Hepatic stellate cell (primary cell): Measurements from ENCODE around the gene KIN.
A peak's percentile ranks its signal among the peaks of the same experiment; 100 is the strongest.
"Not testable (repeated sequence)": the region's sequence is repeated elsewhere in the genome, so short reads cannot be mapped to it uniquely, and the experiment has no call there.

Experiments
- DNase-seq: peaks from one replicate; pipeline ENCODE4 v3.0.0; 2011; ENCODE audit warnings: low spot score

Gene KIN

DNA sequence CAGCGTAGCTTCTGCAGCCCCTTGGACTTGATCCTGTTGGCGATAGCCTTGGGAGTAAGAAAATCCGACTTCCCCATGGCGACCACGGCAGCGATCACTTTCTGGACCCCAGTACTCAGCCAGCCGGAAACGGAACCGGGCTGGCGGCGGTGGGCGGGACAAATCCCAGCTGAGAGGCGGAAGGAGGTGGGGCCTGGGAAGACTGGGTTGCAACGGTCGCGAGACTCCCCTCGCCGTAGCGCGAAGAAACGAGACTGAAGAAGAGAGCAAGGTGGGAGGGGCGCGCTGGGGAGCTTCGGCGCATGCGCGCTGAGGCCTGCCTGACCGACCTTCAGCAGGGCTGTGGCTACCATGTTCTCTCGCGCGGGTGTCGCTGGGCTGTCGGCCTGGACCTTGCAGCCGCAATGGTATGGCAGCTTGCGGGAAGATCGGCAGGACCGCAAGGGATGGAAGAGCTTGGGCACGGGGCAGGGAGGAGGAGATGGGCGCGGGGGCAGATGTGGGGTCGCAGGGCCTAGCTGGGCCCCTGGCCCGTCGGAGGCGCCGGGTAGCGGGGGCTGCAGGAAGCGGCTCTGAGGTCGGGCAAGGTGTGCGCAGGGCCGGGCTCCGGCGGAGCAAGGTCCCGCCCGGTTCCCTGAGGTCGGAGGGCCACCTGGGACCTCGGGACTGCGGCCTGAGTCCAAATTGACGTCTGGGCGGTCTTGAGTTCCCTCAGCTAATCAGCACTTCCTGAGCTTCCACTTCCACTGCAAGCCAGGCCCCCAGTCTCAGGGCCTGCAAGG is at the start of gene KIN, which contains the start of gene ATP5F1C:
Gene KIN, minus strand, starts transcription at position 137 of the 782 bp plus-strand sequence. Its CDS starts 60 bp downstream, at position 77.
Gene ATP5F1C, plus strand, starts transcription at position 321 of the 782 bp plus-strand sequence. Its CDS starts 31 bp downstream, at position 352.
- DNase-seq = peak; percentile 98

DNA sequence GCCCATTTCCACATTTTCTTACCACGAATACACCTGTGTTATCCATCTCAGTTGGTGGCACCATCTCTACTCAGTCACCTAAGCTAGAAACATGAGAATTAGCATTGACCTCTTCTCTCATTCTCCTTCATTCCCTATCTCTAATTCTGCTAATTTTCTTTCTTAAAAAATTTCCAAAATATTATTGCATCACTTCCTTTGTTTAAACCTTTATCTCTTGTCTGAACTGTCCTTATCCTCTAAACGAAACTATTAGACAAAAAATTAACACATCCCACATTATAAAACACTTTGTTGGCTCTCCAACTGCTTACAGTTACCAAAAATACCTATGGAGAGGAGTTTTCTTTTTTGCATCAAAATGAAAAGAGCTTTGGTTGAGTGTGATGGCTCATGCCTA is 48.8 kb upstream of the KIN start:
- DNase-seq = no peak

DNA sequence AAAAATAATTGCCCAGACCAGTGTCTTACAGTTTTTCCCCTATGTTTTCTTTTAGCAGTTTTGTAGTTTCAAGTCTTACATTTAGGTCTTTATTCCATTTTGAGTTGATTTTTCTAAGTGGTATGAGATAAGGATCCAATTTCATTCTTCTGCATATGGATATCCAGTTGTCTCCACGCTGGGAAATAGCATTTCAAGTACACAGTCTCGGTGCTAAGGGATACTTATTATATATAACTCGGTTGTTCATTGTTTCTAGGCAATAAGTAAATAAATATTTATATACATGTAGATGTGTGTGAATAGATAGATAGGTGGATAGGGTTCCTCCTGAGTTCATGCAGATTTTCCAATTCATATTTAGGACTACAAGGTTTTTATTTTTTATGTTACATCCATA is 46.5 kb upstream of the KIN start:
- DNase-seq = no peak

DNA sequence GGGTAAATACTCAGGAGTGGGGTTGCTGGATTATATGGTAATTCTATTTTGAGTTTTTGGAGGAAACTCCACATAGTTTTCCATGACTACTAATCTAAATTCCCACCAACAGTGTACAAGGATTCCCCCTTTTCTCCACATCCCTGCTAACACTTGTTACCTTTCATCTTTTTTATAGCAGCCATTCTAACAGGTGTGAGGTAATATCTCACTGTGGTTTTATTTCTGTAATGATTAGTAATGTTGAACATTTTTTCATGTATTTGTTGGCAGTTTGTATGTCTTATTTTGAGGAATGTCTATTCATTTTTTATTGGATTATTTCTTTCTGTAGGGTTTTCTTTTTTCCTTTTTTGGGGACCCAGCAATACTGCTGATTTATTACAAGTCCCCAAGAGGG is 45.4 kb upstream of the KIN start:
- no peak for DNase-seq

GRCh38 chr10:7832060-7832459 is 44.3 kb upstream of the KIN start:
- no peak for DNase-seq

- DNase-seq = no peak
Observed at GRCh38 chr10:7829289-7829834, 41.6 kb upstream of the KIN start.

GRCh38 chr10:7826971-7827370 is 39.2 kb upstream of the KIN start:
- DNase-seq = peak; percentile 13

DNA sequence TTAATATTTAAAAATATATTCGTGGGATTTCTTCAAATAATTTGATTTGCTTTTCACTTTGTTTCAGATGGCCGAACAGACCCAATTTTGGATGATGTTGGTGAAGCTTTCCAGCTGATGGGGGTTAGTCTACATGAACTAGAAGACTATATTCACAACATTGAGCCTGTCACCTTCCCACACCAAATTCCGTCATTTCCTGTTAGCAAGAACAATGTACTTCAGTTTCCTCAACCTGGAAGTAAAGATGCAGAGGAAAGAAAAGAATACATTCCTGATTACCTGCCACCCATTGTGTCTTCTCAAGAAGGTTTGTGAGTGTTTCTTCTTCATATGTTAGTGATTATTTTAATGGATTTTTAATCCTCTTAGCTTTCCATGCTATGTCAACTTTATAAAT is 36.5 kb upstream of the KIN start:
- no peak for DNase-seq

GRCh38 chr10:7819121-7819460 is 31.3 kb upstream of the KIN start:
- DNase-seq = peak; percentile 49

- peak; percentile 79 for DNase-seq
Observed at GRCh38 chr10:7818295-7819120, 30.7 kb upstream of the KIN start, which contains the start of gene TAF3. TSS of gene TAF3 (plus strand) at chr10:7818505. CDS start at chr10:7818710, 205 bp downstream.

DNA sequence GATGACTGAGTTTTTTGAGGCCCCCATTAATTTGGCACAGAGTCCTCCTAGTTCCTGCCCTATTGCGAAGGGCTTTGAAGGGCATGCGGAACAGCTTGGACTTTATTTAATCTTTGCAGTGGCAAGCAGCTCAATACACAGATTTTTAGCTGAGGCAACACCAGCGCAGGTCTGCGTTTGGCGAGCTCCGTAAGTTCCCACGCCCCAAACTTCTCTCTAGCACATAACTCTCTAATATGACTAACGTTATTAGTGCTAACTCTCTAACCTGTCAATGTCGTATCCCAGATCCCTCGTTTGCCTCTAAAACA is 30.1 kb upstream of the KIN start:
- no peak for DNase-seq

DNA sequence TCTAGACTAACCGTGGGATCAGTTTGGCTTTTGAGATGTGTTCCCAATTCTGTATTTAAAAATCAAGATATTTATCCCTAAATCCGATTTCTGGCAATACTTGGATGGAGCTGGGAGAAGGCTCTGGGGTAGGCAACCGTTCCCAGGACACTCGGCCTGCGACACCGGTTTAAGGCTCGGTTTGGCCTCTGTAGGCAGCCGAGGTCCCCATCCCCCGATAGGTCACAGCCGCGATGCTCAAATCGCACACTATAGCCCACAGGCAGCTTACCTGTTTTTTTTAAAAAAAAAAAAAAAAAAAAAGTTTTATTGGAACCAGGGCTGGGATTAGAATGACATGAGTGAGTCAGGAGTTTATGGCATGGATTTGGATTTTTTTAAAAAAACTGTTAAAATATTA is 29.8 kb upstream of the KIN start:
- no peak for DNase-seq

GRCh38 chr10:7813481-7813880 is 25.7 kb upstream of the KIN start:
- DNase-seq = no peak

GRCh38 chr10:7811743-7812142 is 23.9 kb upstream of the KIN start:
- not testable (repeated sequence) for DNase-seq

DNA sequence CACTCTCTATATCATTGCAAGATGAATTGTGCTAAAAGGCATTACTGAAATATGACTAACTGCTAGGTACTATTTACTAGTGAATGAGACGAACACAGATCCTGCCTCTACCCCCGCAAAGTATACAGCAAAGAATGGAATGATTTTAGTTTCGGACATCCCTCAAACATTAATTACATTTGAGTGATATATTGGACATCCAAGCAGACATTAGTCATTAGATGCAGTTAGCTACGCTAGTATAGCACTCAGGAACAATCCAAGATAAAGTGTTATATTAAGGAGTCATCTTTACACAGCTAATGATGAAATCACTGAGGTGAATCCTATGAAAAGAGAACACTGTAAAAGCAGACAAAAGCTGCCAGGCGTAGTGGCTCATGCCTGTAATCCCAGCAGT is 23.2 kb upstream of the KIN start:
- no peak for DNase-seq

DNA sequence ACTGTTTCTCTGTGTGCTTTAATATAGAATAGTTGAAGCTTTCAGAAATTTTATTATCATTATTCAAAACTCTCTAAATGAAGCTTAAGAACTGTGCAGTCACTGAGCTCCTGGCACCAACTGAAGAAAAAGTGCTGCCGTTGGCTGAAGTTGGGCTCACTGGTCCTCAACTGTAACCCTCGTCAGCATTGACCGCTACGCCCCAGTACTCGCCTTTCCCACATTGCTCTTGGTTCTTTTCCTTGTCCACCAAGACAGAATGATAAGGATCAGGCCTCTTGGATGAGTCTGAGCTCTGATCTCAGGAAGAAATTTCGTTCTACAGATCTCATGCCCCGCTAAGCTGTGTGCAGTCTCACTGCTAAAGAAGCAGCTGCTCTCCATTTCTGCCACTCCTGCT is 22.6 kb upstream of the KIN start:
- DNase-seq = no peak

- DNase-seq = no peak
Observed at GRCh38 chr10:7808686-7809267, 21.0 kb upstream of the KIN start.

DNA sequence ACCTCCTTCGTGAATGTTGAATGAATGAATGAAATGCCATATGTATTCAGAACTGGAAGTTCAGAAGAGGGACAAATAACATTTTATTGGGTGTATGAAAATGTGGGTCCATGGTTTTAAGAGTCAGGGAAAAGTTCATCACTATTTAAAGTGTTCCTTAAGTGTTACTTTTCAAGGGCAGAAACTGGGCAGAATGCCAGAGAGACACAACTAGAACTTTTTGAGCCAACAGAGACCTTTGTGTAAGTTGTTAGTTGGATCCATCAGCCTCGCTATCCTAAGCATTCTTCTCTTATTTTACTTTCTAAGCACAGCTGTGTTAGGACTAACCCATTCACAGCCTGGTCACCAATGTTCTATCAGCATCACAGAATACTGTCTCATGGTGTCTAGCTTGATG is 16.9 kb upstream of the KIN start:
- DNase-seq = no peak

GRCh38 chr10:7804216-7804615 is 16.4 kb upstream of the KIN start:
- DNase-seq = no peak

DNA sequence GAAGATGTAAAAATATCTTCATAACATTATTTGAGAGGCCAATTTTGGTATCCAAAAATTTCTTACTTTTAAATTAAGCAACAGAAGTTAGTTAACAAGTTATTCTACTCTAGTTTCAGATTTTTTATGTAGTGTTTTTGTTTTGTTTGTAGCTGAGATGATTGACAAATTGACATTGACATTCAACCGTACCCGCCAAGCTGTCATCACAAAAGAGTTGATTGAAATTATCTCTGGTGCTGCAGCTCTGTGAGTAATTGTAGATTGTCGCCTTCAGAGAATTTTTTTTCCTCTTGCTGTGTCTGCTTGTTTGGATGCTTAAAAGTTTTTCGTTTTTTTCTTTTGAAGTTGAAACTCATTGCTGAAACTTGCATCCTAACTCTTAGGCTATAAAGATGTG is 14.8 kb upstream of the KIN start:
- no peak for DNase-seq

DNA sequence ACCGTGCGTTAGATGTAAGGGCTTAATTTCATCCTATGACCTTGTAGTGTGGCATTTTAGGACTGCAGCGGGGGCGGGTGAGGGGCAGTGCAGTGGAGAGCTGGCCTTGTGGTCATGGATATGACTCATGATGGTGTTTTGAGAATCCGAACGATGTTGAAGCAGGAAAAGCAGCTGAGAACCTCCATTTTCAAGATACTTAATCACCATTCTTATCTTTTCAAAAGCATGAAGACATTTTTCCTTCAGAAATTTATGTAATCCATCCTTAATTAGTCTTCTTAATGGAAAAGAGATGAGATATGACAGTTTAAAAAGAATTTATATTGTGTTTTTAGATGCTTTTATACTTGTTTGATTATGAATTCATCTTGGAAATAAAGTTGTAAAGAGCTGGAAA is 9.8 kb upstream of the KIN start:
- peak; percentile 89 for DNase-seq

DNA sequence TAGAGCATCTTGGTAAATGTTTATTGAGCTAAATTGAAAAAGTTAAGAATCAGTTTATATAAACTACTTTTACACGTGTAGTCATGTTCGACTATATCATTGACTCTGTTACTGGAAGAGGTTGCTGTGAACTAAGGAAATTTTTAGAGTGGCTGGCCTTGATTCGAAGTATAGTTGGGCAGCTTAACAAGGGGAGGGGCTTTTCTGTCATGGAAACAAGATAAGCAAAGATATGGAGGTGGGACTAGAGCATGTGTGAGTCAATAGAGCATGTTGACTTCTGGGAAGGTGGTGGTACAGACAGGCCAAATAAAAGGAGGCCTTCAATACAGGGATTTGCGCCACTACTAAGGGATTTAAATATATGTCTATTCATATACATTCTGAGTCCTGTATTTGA is 7.8 kb upstream of the KIN start:
- peak; percentile 20 for DNase-seq
